HUDEP-2 (cell line): Measurements from ENCODE around the gene WDR93.
"Not testable (repeated sequence)": the region's sequence is repeated elsewhere in the genome, so short reads cannot be mapped to it uniquely, and the experiment has no call there.

Source experiments
- DNase-seq, 76 experiments: peaks; one replicate each; lab custom pipeline; 2025; ENCODE audit not compliant: unreplicated experiment in 76 of 76; lab: John Stamatoyannopoulos, UW

WDR93 gene

DNA sequence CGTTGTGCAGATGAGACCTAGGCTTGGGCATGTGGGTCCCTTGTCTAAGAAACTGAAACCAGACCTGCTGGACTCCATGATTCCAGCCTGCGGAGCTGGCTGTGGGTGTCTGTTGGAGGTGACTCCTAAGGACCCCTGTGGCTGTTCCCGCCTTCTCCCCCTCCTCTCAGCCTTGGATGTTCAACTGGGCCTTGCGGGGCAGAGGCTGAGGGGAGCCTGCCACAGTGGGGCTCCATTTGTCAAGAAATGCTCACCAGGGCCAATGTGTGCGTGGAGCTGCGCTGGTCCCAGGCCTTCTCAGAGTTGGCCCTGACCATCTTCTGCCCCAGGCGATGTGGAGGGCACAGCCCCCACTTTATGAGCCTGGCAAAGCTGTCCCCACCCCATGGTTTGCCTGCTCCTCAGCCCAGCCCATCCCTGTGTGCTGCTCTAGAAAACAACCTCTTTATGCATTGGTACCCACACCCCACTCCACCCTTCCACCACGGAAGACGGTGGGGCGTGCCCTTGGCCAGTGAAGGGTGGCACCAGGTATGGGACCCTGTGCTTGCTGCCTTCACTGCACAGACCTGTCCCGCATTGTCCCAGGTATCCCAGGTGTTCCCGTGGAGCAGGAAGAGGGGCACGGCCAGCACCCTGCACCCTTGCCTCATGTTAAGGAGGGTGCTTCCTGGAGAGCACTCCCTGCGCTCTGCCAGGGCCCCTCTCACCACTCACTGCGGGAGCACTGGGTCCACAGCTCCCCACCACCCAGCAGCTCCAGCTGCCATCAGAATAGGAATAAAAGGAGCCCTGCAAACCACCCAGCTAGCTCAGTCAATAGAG, 93.5 kb downstream of the WDR93 start:
- DNase-seq: peak in 1 of 76 experiments; percentile 69

DNA sequence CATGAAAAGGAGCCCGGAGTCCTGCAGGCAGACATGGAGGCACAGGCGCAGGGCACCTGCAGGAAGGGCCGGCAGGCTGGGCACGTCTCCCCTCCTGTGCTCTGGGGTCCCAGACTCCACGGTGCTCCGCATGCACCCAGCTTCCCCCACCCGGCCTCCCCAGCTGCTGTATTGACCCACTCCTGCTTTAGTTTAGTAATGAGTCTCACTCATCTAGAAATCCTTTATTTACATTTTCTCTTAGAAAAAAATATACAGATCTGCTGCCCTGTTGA, 94.0 kb downstream of the WDR93 start:
- DNase-seq: no peak

DNA sequence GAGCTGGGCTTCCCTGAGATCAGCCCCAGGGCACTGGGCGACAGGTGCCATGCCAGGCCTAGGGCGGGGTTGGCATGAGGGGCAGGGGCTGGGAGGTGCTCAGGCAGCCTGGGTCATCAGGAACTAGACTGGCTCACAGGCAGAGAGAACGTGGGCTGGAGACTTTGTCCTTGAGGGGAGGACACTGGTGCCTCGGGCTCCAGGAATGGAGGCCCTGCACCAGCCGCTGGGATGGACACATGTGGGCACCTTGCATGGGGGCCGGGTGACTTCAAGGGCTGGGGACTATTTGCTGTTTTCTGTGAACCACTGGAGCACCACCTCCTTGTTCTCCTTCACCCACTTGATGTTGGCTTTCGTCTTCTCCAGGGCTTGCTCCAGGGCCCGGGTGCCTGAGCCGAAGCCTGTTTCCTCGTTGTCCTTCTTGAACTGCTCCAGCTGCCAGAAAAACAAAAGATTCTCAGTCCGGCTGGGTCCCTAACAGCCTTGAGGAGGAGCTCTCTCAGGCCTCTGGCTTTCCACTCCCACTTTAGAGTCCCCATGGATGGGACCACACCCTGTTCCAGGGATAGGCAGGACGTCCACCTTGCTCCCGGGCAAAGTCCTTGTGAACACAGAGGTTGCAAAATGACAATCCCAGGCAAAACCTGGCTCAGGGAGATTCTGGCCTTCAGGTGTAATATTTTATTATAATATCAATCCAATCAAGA, 94.6 kb downstream of the WDR93 start:
- no peak for DNase-seq

GRCh38 chr15:89785774-89786140, 95.1 kb downstream of the WDR93 start:
- DNase-seq: no peak

- DNase-seq: no peak
Measured at GRCh38 chr15:89787944-89788343, 97.3 kb downstream of the WDR93 start.

GRCh38 chr15:89788585-89788984, 98.0 kb downstream of the WDR93 start:
- DNase-seq: not testable (repeated sequence)

DNA sequence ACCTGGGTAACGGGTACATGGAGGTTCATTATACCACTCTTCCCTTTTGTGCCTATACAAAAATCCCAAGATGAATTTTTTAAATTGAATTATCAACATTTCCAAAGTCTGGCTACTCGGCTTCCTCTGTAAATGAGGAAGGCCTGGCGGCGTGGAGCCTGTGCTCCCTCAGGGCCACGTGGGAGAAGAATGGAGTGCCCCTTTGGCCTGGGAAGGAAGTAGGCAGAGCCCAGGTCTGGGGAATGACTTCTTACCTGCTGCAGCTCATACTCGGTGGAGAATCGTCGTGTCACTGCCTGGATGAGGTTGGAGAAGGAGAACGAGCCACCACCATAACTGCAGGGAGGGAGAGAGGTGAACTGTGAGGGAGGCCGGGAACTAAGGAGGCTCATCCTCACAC, 99.6 kb downstream of the WDR93 start:
- no peak for DNase-seq

- DNase-seq: no peak
Measured at GRCh38 chr15:89790661-89791060, 100.0 kb downstream of the WDR93 start.

- no peak for DNase-seq
Measured at GRCh38 chr15:89792106-89792805, 101.6 kb downstream of the WDR93 start.
